Endothelial cell (in vitro differentiated cells): ENCODE measurements around the gene SPRY1. TPM values are rescaled to one million over a fixed set of nuclear protein-coding genes. Genes with fewer than 3 reads are reported as not detected.

Experiments used
- DNase-seq: peaks from one replicate; pipeline ENCODE4 v3.0.0; 2021; ENCODE audit warnings: low spot score
- H3K27ac Mint-ChIP-seq: one replicate; pipeline ENCODE4 v1.8.0; 2021; ENCODE audit warnings: mixed read lengths, inconsistent platforms; ENCODE audit not compliant: unreplicated experiment
- H3K27me3 Mint-ChIP-seq: one replicate; pipeline ENCODE4 v1.8.0; 2021; ENCODE audit warnings: mild to moderate bottlenecking, moderate library complexity, mixed read lengths, inconsistent platforms; ENCODE audit not compliant: unreplicated experiment
- H3K36me3 Mint-ChIP-seq: one replicate; pipeline ENCODE4 v1.8.0; 2021; ENCODE audit warnings: mild to moderate bottlenecking, low read depth, mixed read lengths, inconsistent platforms; ENCODE audit not compliant: unreplicated experiment
- H3K4me1 Mint-ChIP-seq: one replicate; pipeline ENCODE4 v1.8.0; 2021; ENCODE audit warnings: mild to moderate bottlenecking, mixed read lengths, inconsistent platforms; ENCODE audit not compliant: unreplicated experiment
- H3K4me3 Mint-ChIP-seq: one replicate; pipeline ENCODE4 v1.8.0; 2021; ENCODE audit warnings: mild to moderate bottlenecking, mixed read lengths, inconsistent platforms; ENCODE audit not compliant: unreplicated experiment
- H3K9me3 Mint-ChIP-seq: one replicate; pipeline ENCODE4 v1.8.0; 2021; ENCODE audit warnings: mixed read lengths, inconsistent platforms; ENCODE audit not compliant: unreplicated experiment
- total RNA-seq: library from RNA; stranded (reverse); fragmentation: NEBNext Ultra II Directional; extraction: Animal tissue kit (Norgen Biotek cat#: 25700); gene quantifications from one replicate; pipeline ENCODE4 v1.2.1, GENCODE V29; 2021; ENCODE audit not compliant: unreplicated experiment
- TF ChIP-seq, protein P1 (sequence below): fragments of 200-600 bp; sonication (generic); IDR thresholded peaks from one replicate; pipeline ENCODE4 v1.5.0; 2021; ENCODE audit warnings: antibody characterized with exemption; ENCODE audit not compliant: unreplicated experiment

The SPRY1 gene
- total RNA-seq, 1 donor from 2014 or later = 58.3 TPM

DNA sequence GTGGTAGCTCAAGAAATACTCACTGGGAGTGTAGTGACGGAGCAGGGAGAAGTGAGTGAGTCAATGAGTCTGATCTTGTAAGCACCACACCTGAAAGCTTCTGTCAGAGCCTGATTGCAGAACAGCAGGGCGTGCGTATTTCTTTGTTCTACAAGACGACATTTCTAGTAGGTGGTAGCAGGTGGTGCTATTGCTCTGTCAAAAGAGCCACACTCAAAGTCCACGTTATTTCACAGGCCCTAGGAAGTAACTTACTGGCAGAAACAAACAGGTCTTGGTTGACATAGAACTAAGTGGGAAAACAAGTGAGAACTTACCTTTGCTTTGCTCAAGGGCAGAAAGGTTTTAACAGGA is 46.4 kb upstream of the SPRY1 start:
- Mint-ChIP-seq H3K9me3 (no peaks in the 10 kb centered on the region), H3K36me3 (no peaks in the 10 kb centered on the region), H3K27ac (no peak overlapping the region), H3K27me3 (peaks cover 2% of the 10 kb centered on the region), H3K4me1 (peaks cover 32% of the 10 kb centered on the region), H3K4me3 (no peak overlapping the region)
- TF ChIP-seq, protein P1, sequence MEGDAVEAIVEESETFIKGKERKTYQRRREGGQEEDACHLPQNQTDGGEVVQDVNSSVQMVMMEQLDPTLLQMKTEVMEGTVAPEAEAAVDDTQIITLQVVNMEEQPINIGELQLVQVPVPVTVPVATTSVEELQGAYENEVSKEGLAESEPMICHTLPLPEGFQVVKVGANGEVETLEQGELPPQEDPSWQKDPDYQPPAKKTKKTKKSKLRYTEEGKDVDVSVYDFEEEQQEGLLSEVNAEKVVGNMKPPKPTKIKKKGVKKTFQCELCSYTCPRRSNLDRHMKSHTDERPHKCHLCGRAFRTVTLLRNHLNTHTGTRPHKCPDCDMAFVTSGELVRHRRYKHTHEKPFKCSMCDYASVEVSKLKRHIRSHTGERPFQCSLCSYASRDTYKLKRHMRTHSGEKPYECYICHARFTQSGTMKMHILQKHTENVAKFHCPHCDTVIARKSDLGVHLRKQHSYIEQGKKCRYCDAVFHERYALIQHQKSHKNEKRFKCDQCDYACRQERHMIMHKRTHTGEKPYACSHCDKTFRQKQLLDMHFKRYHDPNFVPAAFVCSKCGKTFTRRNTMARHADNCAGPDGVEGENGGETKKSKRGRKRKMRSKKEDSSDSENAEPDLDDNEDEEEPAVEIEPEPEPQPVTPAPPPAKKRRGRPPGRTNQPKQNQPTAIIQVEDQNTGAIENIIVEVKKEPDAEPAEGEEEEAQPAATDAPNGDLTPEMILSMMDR = peak; percentile 12
- peak; percentile 8 for DNase-seq

DNA sequence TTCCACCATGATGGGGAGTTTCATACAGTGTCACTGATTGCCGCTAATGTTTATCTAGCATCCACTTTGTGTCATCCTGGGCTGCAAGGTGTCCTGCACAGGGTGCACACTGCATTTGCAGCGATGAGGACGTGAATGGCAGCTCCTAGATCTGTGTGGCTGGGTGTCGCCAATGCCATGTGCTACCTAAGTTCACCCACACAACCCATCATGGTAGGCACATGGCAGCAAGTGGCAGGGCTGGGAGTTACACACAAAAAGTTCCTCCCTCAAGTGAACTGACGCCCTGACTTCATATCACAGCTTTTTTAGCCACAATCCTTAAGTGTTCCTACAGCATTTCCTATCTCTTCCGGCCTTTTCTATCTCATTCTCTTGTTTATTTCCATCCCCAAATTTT is 45.9 kb upstream of the SPRY1 start:
- TF ChIP-seq, protein P1 = no peak
- Mint-ChIP-seq H3K4me3 (no peak overlapping the region), H3K27me3 (peaks cover 2% of the 10 kb centered on the region), H3K36me3 (no peaks in the 10 kb centered on the region), H3K9me3 (no peaks in the 10 kb centered on the region), H3K4me1 (peaks cover 32% of the 10 kb centered on the region), H3K27ac (no peak overlapping the region)
- DNase-seq = no peak

DNA sequence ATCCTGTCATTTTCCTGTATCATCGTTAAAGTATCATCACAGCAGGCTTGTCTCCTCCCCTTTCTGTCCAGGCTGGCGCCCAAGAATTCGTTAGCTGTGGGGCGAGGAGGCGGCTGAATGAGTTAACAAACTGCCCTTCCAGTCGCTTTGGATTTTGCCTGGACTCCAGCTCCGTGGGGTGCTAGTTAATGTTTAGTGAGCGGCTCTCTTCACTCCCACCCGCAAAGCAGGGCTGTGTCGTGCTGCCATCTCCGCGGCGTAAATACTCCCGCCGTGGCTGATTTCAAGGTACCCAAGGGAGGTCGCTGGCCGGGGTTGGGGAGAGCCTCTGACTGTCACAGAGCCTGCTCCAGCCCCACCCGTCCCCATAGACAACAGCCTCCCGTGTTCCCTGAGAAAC is 44.9 kb upstream of the SPRY1 start:
- Mint-ChIP-seq H3K9me3 (no peaks in the 10 kb centered on the region), H3K36me3 (no peaks in the 10 kb centered on the region), H3K27me3 (peaks cover 2% of the 10 kb centered on the region), H3K4me3 (no peak overlapping the region), H3K4me1 (peaks cover 25% of the 10 kb centered on the region), H3K27ac (no peak overlapping the region)
- no peak for DNase-seq
- TF ChIP-seq, protein P1 = no peak

DNA sequence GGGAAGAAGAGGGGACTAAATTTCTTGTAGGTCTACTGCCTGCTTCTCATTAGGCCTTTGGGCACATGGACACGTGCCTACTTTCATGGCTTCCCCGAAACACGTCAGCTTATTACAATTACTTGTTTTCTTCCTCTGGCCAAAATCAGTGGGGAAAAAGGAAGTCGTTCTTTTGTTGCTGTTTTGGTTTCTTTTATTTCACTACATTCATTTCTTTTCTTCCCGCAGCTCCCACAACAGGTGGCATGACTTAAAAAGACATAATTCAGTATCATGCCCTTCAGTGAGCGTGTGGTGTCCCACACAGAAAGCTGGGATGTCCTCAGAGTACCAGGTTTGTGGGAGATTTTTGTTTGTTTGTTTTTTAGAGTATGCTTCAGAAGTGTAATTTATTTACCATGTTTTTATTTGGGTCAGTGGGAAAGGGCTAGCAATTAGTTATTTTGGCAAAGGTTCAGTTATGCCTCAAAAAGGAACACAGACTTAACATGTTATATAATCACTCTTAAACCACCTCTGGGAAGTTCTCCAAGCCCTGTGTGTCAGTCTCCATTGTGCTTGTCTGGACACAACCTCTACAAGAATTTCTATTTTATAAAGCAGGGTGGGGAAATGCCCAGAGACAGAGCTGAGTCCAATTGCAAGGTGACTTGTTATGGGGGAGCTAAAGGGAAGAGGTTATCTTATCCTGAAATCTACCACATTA is 44.2 kb upstream of the SPRY1 start:
- no peaks in the 10 kb centered on the region for H3K9me3 Mint-ChIP-seq
- peaks cover 21% of the 10 kb centered on the region for H3K4me1 Mint-ChIP-seq
- no peak for DNase-seq
- no peaks in the 10 kb centered on the region for H3K36me3 Mint-ChIP-seq
- TF ChIP-seq, protein P1 = no peak
- peak overlapping the region; percentile 5 for H3K27ac Mint-ChIP-seq
- H3K27me3 Mint-ChIP-seq = peaks cover 4% of the 10 kb centered on the region
- no peak overlapping the region for H3K4me3 Mint-ChIP-seq

DNA sequence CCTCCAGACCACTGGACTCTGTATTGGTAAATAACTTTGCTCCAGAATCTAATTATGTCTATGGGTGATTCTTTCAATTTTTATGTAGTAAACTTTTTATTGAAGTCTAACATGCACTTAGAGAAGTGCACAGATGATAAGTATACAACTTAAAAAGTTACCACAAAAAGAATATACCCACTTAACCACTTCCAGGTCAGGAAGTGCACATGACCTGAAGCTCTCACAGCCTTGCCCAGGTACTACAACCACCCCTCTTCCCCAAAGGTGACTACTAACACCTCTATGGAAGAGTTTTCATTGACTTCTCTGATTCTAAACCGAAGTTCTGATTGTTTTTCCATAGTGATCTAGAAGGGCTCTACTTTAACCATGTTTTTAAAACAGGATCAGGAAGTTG is 43.6 kb upstream of the SPRY1 start:
- TF ChIP-seq, protein P1 = no peak
- no peak overlapping the region for H3K4me3 Mint-ChIP-seq
- no peaks in the 10 kb centered on the region for H3K36me3 Mint-ChIP-seq
- H3K27me3 Mint-ChIP-seq = peaks cover 5% of the 10 kb centered on the region
- no peak for DNase-seq
- H3K9me3 Mint-ChIP-seq = no peaks in the 10 kb centered on the region
- H3K4me1 Mint-ChIP-seq = peaks cover 21% of the 10 kb centered on the region
- H3K27ac Mint-ChIP-seq = no peak overlapping the region
